GM23338 (cell line): ENCODE results near the gene CHD5. TPM values are rescaled to one million over a fixed set of nuclear protein-coding genes. Genes with fewer than 3 reads are reported as not detected.

Source experiments
- ATAC-seq: fragments of 200-7000 bp; cut with Tn5 transposase; 3 replicates; pipeline ENCODE4 v1.9.1; 2020
- DNase-seq: peaks from one replicate; pipeline ENCODE4 v3.0.0-alpha.2; 2015; ENCODE audit warnings: low spot score
- H2AFZ ChIP-seq: fragments of 200-600 bp; sonication (generic); 2 replicates; pipeline ENCODE4 v1.8.0; 2016; ENCODE audit warnings: antibody characterized with exemption, mild to moderate bottlenecking, moderate library complexity
- H3F3A ChIP-seq: fragments of 200-600 bp; sonication (generic); replicated peaks from 2 replicates; pipeline ENCODE4 v1.8.0; 2017; ENCODE audit warnings: antibody characterized with exemption, mixed run types, low read depth
- H3K27ac ChIP-seq: fragments of 200-600 bp; sonication (generic); 2 replicates; pipeline ENCODE4 v1.6.1; 2016; ENCODE audit warnings: low read depth
- H3K27me3 ChIP-seq: fragments of 200-600 bp; sonication (generic); 2 replicates; pipeline ENCODE4 v1.8.0; 2016; ENCODE audit warnings: mild to moderate bottlenecking, mixed run types, moderate library complexity; ENCODE audit not compliant: insufficient read depth
- H3K36me3 ChIP-seq: fragments of 200-600 bp; sonication (generic); 2 replicates; pipeline ENCODE4 v1.8.0; 2016; ENCODE audit warnings: mild to moderate bottlenecking; ENCODE audit not compliant: insufficient read depth
- H3K4me1 ChIP-seq: fragments of 200-600 bp; sonication (generic); 2 replicates; pipeline ENCODE4 v1.8.0; 2016; ENCODE audit warnings: mild to moderate bottlenecking, moderate library complexity; ENCODE audit not compliant: insufficient read depth
- H3K4me2 ChIP-seq: fragments of 200-600 bp; sonication (generic); 2 replicates; pipeline ENCODE4 v1.7.1; 2017; ENCODE audit warnings: mixed run types
- H3K4me3 ChIP-seq: fragments of 200-600 bp; sonication (generic); 2 replicates; pipeline ENCODE4 v1.6.1; 2016; ENCODE audit warnings: mixed run types
- H3K79me2 ChIP-seq: fragments of 200-600 bp; sonication (generic); replicated peaks from 2 replicates; pipeline ENCODE4 v1.8.0; 2017; ENCODE audit warnings: mild to moderate bottlenecking; ENCODE audit not compliant: insufficient read depth
- H3K9me2 ChIP-seq: fragments of 200-600 bp; sonication (generic); 2 replicates; pipeline ENCODE4 v1.8.0; 2017; ENCODE audit not compliant: insufficient read depth
- H4K20me1 ChIP-seq: fragments of 200-600 bp; sonication (generic); replicated peaks from 2 replicates; pipeline ENCODE4 v1.8.0; 2017; ENCODE audit warnings: mild to moderate bottlenecking; ENCODE audit not compliant: insufficient read depth
- H3K27ac Mint-ChIP-seq: 2 replicates; pipeline ENCODE4 v1.8.0; 2020; ENCODE audit warnings: inconsistent platforms, mild to moderate bottlenecking, moderate library complexity, mixed read lengths
- H3K27me3 Mint-ChIP-seq: 3 replicates; pipeline ENCODE4 v1.8.0; 2022; ENCODE audit warnings: low read depth, mild to moderate bottlenecking, moderate library complexity, mixed read lengths, inconsistent platforms; ENCODE audit not compliant: insufficient read depth, poor library complexity
- H3K36me3 Mint-ChIP-seq: 3 replicates; pipeline ENCODE4 v1.8.0; 2021; ENCODE audit warnings: low read depth, mild to moderate bottlenecking, inconsistent platforms, moderate library complexity, mixed read lengths
- H3K4me1 Mint-ChIP-seq: 3 replicates; pipeline ENCODE4 v1.8.0; 2020; ENCODE audit warnings: mild to moderate bottlenecking, inconsistent platforms, mixed read lengths
- H3K4me3 Mint-ChIP-seq: 3 replicates; pipeline ENCODE4 v1.8.0; 2021; ENCODE audit warnings: moderate library complexity, mild to moderate bottlenecking, inconsistent platforms, mixed read lengths
- H3K9me3 Mint-ChIP-seq: 3 replicates; pipeline ENCODE4 v1.8.0; 2020; ENCODE audit warnings: moderate library complexity, mild to moderate bottlenecking, inconsistent platforms, mixed read lengths
- CREB1 ChIP-seq: fragments of 250-450 bp; sonication (Bioruptor Pico); IDR thresholded peaks from 2 replicates; pipeline ENCODE4 v1.5.0; 2020; ENCODE audit warnings: low read depth, mild to moderate bottlenecking, moderate library complexity
- CTCF ChIP-seq, 2 experiments: fragments of 200-600 bp in 1 of 2; sonication (generic) in 1 of 2; conservative IDR thresholded peaks; 2 replicates each; pipeline versions ENCODE4 v1.5.1 to v1.6.1; 2016 to 2017; ENCODE audit warnings: antibody characterized with exemption in 2 of 2, low read depth in 2 of 2, mild to moderate bottlenecking in 2 of 2, moderate library complexity in 1 of 2
- ETS1 ChIP-seq: IDR thresholded peaks from 2 replicates; pipeline ENCODE4 v1.6.1; 2016; ENCODE audit warnings: antibody characterized with exemption
- EZH2 ChIP-seq: fragments of 200-600 bp; sonication (generic); IDR thresholded peaks from one replicate; pipeline ENCODE4 v1.8.0; 2017; ENCODE audit warnings: antibody characterized with exemption, mild to moderate bottlenecking, low read depth; ENCODE audit not compliant: unreplicated experiment
- EZH2phosphoT487 ChIP-seq: fragments of 200-600 bp; sonication (generic); IDR thresholded peaks from one replicate; pipeline ENCODE4 v1.8.1; 2018; ENCODE audit warnings: antibody characterized with exemption; ENCODE audit not compliant: unreplicated experiment
- NANOG ChIP-seq: IDR thresholded peaks from 2 replicates; pipeline ENCODE4 v1.6.1; 2016; ENCODE audit warnings: antibody characterized with exemption, borderline replicate concordance
- REST ChIP-seq: IDR thresholded peaks from one replicate; pipeline ENCODE4 v1.6.1; 2018; ENCODE audit warnings: antibody characterized with exemption; ENCODE audit not compliant: unreplicated experiment
- ZNF114 ChIP-seq: fragments of 250-450 bp; sonication (Bioruptor Pico); IDR thresholded peaks from 2 replicates; pipeline ENCODE4 v1.5.0; 2020; ENCODE audit warnings: mild to moderate bottlenecking, moderate library complexity
- polyA plus RNA-seq: library from polyadenylated mRNA; unstranded; fragments of >200 nt; fragmentation: Nextera tagmentation; extraction: Ambion mirVana; gene quantifications from 2 replicates; pipeline ENCODE4 v1.2.1, GENCODE V29; 2016
- total RNA-seq: library from RNA; depleted of rRNA; stranded (reverse); fragments of >200 nt; shearing (Covaris generic); gene quantifications from 2 replicates; pipeline ENCODE4 v1.2.3, GENCODE V29; 2014

The CHD5 gene
- total and polyA plus RNA-seq, 2 experiments from 2014 or later = 0.32 to 1.0 TPM

GRCh38 chr1:6175411-6175828 is 4.7 kb downstream of the CHD5 start (continued):
- TF ChIP-seq CTCF (conservative IDR thresholded peaks at IDR 0.05; ENCODE audit: low read depth in 2 of 2) (no peak), CREB1 (CRISPR knock-in tag) (no peak), ZNF114 (no peak), EZH2phosphoT487 (no peak), REST (no peak)

- peaks cover 32% of the 10 kb centered on the region for H3K27me3 Mint-ChIP-seq
- H4K20me1 ChIP-seq = 0 out of 2 replicates have a peak, but pooled peaks cover 3% of the 10 kb centered on the region
- H3K4me1 ChIP-seq = peaks cover 5% of the 10 kb centered on the region; the same call in 1 of the 2 replicates
- no peaks in the 10 kb centered on the region; the same call in 2 of the 3 replicates for H3K36me3 Mint-ChIP-seq
- no peak overlapping the region for H3K4me3 Mint-ChIP-seq
- no peaks in the 10 kb centered on the region for H3K79me2 ChIP-seq
- H3K9me2 ChIP-seq = 0 out of 2 replicates have a peak, but pooled peaks cover 6% of the 10 kb centered on the region
- H3K27me3 ChIP-seq = peaks cover 28% of the 10 kb centered on the region
- peaks cover 6% of the 10 kb centered on the region for H3K4me1 Mint-ChIP-seq
- ATAC-seq = no peak
- no peak overlapping the region for H3K4me2 ChIP-seq
- no peaks in the 10 kb centered on the region for H3K36me3 ChIP-seq
- DNase-seq = no peak
- peaks cover 4% of the 10 kb centered on the region; the same call in 1 of the 2 replicates for H3F3A ChIP-seq
- H3K4me3 ChIP-seq = no peak overlapping the region
- H3K27ac ChIP-seq = no peak overlapping the region
- no peak overlapping the region for H2AFZ ChIP-seq
- H3K27ac Mint-ChIP-seq = no peak overlapping the region
- TF ChIP-seq NANOG (no peak), CREB1 (CRISPR knock-in tag) (no peak), EZH2 (no peak), CTCF (conservative IDR thresholded peaks at IDR 0.05; ENCODE audit: low read depth in 2 of 2) (no peak), REST (no peak), ETS1 (no peak), EZH2phosphoT487 (no peak)
- H3K9me3 Mint-ChIP-seq = no peaks in the 10 kb centered on the region; the same call in 2 of the 3 replicates
Observed at GRCh38 chr1:6174621-6175410, 5.3 kb downstream of the CHD5 start.
